Measurements from ENCODE around the gene FSHR. TPM values are rescaled to one million over a fixed set of nuclear protein-coding genes. Genes with fewer than 3 reads are reported as not detected.

FSHR gene
- total RNA-seq, 4 donors from 2014 or later: not detected

GRCh38 chr2:49053156-49053555 is 101.2 kb downstream of the FSHR start:
- Histone ChIP-seq H3K27me3 (no peaks in the 10 kb centered on the region), H3K4me3 (no peak overlapping the region), H3K9me3 (no peaks in the 10 kb centered on the region), H3K27ac (no peak overlapping the region), H3K36me3 (no peaks in the 10 kb centered on the region), H3K4me1 (no peaks in the 10 kb centered on the region)
- TF ChIP-seq CTCF (IDR thresholded peaks at IDR 0.05): no peak
- TF ChIP-seq POLR2A (IDR thresholded peaks at IDR 0.05): no peak
- DNase-seq: no peak

- H3K4me1 ChIP-seq: no peaks in the 10 kb centered on the region
- H3K27me3 ChIP-seq: no peaks in the 10 kb centered on the region
- no peaks in the 10 kb centered on the region for H3K36me3 ChIP-seq
- H3K27ac ChIP-seq: no peak overlapping the region
- H3K9me3 ChIP-seq: no peaks in the 10 kb centered on the region
- no peak overlapping the region for H3K4me3 ChIP-seq
- TF ChIP-seq POLR2A (IDR thresholded peaks at IDR 0.05): no peak
- no peak for TF ChIP-seq CTCF (IDR thresholded peaks at IDR 0.05)
- no peak for DNase-seq
These were observed 104.0 kb downstream of the FSHR start for GRCh38 chr2:49050265-49050664.

- no peak overlapping the region for H3K27ac ChIP-seq
These were observed 105.2 kb downstream of the FSHR start for GRCh38 chr2:49049161-49049560.

GRCh38 chr2:49045083-49045482 is 109.2 kb downstream of the FSHR start:
- no peaks in the 10 kb centered on the region for H3K4me1 ChIP-seq
- no peak overlapping the region for H3K4me3 ChIP-seq
- H3K27me3 ChIP-seq: no peaks in the 10 kb centered on the region
- TF ChIP-seq CTCF (IDR thresholded peaks at IDR 0.05) (no peak), POLR2A (IDR thresholded peaks at IDR 0.05) (no peak)
- DNase-seq: no peak
- H3K9me3 ChIP-seq: no peaks in the 10 kb centered on the region
- H3K27ac ChIP-seq: no peak overlapping the region
- no peaks in the 10 kb centered on the region for H3K36me3 ChIP-seq

More at GRCh38 chr2:49049161-49049560, 105.2 kb downstream of the FSHR start:
- no peak for DNase-seq
- Histone ChIP-seq H3K36me3 (no peaks in the 10 kb centered on the region), H3K9me3 (no peaks in the 10 kb centered on the region), H3K27me3 (no peaks in the 10 kb centered on the region), H3K4me3 (no peak overlapping the region), H3K4me1 (no peaks in the 10 kb centered on the region)
- TF ChIP-seq CTCF (IDR thresholded peaks at IDR 0.05) (no peak), POLR2A (IDR thresholded peaks at IDR 0.05) (no peak)

GRCh38 chr2:49044350-49045079 is 109.8 kb downstream of the FSHR start:
- Histone ChIP-seq H3K4me3 (no peak overlapping the region), H3K4me1 (no peaks in the 10 kb centered on the region), H3K27ac (no peak overlapping the region), H3K27me3 (no peaks in the 10 kb centered on the region), H3K9me3 (no peaks in the 10 kb centered on the region), H3K36me3 (no peaks in the 10 kb centered on the region)
- TF ChIP-seq POLR2A (IDR thresholded peaks at IDR 0.05) (no peak), CTCF (IDR thresholded peaks at IDR 0.05) (peak in 3 of 6 experiments; percentile 9 to 24 (median 23))
- DNase-seq: no peak
